ENCODE measurements around the gene TM4SF5. TPM values are rescaled to one million over a fixed set of nuclear protein-coding genes. Genes with fewer than 3 reads are reported as not detected.

TM4SF5 gene
- total RNA-seq, 4 donors from 2014 or later = not detected

- no peaks in the 10 kb centered on the region for H3K9me3 ChIP-seq
- H3K27me3 ChIP-seq = no peaks in the 10 kb centered on the region
- H3K36me3 ChIP-seq = peaks cover 0 to 22% (median 0%) of the 10 kb centered on the region in 3 donors
- peak overlapping the region in 2 of 4 donors; percentile 22 to 98 for H3K27ac ChIP-seq
- no peak overlapping the region for H3K4me3 ChIP-seq
- TF ChIP-seq EP300 (IDR thresholded peaks at IDR 0.05) = peak in 1 of 2 donors; percentile 29
- peak in 2 of 5 experiments; percentile 22 to 23 for TF ChIP-seq CTCF (IDR thresholded peaks at IDR 0.05)
- TF ChIP-seq POLR2A (IDR thresholded peaks at IDR 0.05) = no peak
- WGBS, 2 donors = 78 to 79% methylated on average over 6 of the region's 6 CpGs
- H3K4me1 ChIP-seq = peaks cover 0 to 20% (median 14%) of the 10 kb centered on the region in 4 donors
- no peak for DNase-seq (ENCODE audit: low spot score in 2 of 2)
Observed at GRCh38 chr17:4733073-4733531, 38.6 kb upstream of the TM4SF5 start.

GRCh38 chr17:4734857-4735475, 36.7 kb upstream of the TM4SF5 start:
- Histone ChIP-seq H3K27me3 (no peaks in the 10 kb centered on the region), H3K4me1 (peaks cover 0 to 33% (median 20%) of the 10 kb centered on the region in 4 donors), H3K36me3 (peaks cover 0 to 22% (median 0%) of the 10 kb centered on the region in 3 donors), H3K9me3 (no peaks in the 10 kb centered on the region), H3K27ac (peak overlapping the region in 2 of 4 donors; percentile 14 to 29), H3K4me3 (no peak overlapping the region)
- 81 to 83% methylated on average over 8 of the region's 8 CpGs for WGBS, 2 donors
- no peak for DNase-seq (ENCODE audit: low spot score in 2 of 2)
- TF ChIP-seq POLR2A (IDR thresholded peaks at IDR 0.05) (no peak), EP300 (IDR thresholded peaks at IDR 0.05) (no peak), CTCF (IDR thresholded peaks at IDR 0.05) (no peak)

- H3K9me3 ChIP-seq = no peaks in the 10 kb centered on the region
- DNase-seq (ENCODE audit: low spot score in 2 of 2) = peak in 1 of 2 donors; percentile 66
- H3K36me3 ChIP-seq = peaks cover 0 to 22% (median 0%) of the 10 kb centered on the region in 3 donors
- WGBS, 2 donors = 63 to 71% methylated on average over 9 of the region's 9 CpGs
- H3K27ac ChIP-seq = peak overlapping the region in 2 of 4 donors; percentile 14 to 29
- TF ChIP-seq EP300 (IDR thresholded peaks at IDR 0.05) = peak; percentile 79 to 87
- peak in 1 of 5 experiments; percentile 15 for TF ChIP-seq CTCF (IDR thresholded peaks at IDR 0.05)
- peak in 1 of 2 donors; percentile 19 for TF ChIP-seq POLR2A (IDR thresholded peaks at IDR 0.05)
- no peak overlapping the region for H3K4me3 ChIP-seq
- H3K4me1 ChIP-seq = peaks cover 0 to 31% (median 16%) of the 10 kb centered on the region in 4 donors
- no peaks in the 10 kb centered on the region for H3K27me3 ChIP-seq
Observed at GRCh38 chr17:4735876-4736651, 35.6 kb upstream of the TM4SF5 start.

- Histone ChIP-seq H3K27me3 (peaks cover 0 to 1% of the 10 kb centered on the region in 2 donors), H3K9me3 (no peaks in the 10 kb centered on the region), H3K4me3 (peak overlapping the region; percentile 65 to 100 (median 82)), H3K36me3 (peaks cover 0 to 16% (median 0%) of the 10 kb centered on the region in 3 donors), H3K4me1 (peaks cover 0 to 17% (median 7%) of the 10 kb centered on the region in 4 donors), H3K27ac (peak overlapping the region in 3 of 4 donors; percentile 74 to 78 (median 75))
- no peak for TF ChIP-seq POLR2A (IDR thresholded peaks at IDR 0.05)
- TF ChIP-seq EP300 (IDR thresholded peaks at IDR 0.05) = no peak
- no peak for TF ChIP-seq CTCF (IDR thresholded peaks at IDR 0.05)
- DNase-seq (ENCODE audit: low spot score in 2 of 2) = no peak
- WGBS, 2 donors = 18 to 24% methylated on average over 39 to 41 of the region's 41 CpGs
Observed at GRCh38 chr17:4738136-4739121, 33.3 kb upstream of the TM4SF5 start.

Data from tibial nerve (tissue), 4 donors.